NB4 (cell line): ENCODE data around the gene SGCA.

Source experiments
- POLR2A ChIP-seq: IDR thresholded peaks from 2 replicates; pipeline ENCODE4 v1.6.1; 2011; ENCODE audit warnings: mild to moderate bottlenecking; ENCODE audit not compliant: insufficient read length; ENCODE audit errors: extremely low read depth
- TF ChIP-seq, protein P1 (sequence below): IDR thresholded peaks from one replicate; pipeline ENCODE4 v1.5.1; 2012; ENCODE audit warnings: low read depth, low read length

DNA sequence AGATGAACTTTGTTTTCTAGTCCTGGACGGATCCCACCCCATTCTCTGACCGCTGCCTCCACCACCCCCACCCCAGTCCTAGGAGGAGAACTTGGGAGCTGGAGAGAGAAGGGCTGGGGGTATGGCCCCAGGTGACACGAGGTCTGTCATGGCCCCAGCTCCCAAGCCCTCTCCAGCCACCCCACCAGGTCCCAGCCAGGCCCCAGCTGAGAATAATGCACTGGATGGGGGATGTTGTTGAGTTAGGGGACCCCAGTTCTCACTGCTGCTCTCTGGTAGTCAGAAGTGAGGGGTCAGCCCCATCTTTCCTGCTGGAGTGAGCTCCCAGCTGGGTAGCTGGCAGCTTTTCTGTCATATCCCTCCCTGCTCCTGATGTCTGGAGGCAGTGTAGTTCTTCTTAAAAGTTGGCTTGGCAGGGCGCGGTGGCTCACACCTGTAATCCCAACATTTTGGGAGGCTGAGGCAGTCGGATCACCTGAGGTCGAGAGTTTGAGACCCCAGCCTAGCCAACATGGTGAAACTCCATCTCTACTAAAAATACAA lies 40.2 kb downstream of the SGCA start:
- TF ChIP-seq, protein P1, sequence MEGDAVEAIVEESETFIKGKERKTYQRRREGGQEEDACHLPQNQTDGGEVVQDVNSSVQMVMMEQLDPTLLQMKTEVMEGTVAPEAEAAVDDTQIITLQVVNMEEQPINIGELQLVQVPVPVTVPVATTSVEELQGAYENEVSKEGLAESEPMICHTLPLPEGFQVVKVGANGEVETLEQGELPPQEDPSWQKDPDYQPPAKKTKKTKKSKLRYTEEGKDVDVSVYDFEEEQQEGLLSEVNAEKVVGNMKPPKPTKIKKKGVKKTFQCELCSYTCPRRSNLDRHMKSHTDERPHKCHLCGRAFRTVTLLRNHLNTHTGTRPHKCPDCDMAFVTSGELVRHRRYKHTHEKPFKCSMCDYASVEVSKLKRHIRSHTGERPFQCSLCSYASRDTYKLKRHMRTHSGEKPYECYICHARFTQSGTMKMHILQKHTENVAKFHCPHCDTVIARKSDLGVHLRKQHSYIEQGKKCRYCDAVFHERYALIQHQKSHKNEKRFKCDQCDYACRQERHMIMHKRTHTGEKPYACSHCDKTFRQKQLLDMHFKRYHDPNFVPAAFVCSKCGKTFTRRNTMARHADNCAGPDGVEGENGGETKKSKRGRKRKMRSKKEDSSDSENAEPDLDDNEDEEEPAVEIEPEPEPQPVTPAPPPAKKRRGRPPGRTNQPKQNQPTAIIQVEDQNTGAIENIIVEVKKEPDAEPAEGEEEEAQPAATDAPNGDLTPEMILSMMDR, result no peak
- TF ChIP-seq POLR2A, result no peak
